ENCODE results near the gene CDC6. TPM values are rescaled to one million over a fixed set of nuclear protein-coding genes. Genes with fewer than 3 reads are reported as not detected.

The CDC6 gene
- total RNA-seq, 1 donor from 2014 or later, result 3.8 TPM

- DNase-seq (ENCODE audit: low read depth in 2 of 2), result peak; percentile 82 to 96
These were observed 53.5 kb downstream of the CDC6 start for GRCh38 chr17:40340880-40341807.

DNA sequence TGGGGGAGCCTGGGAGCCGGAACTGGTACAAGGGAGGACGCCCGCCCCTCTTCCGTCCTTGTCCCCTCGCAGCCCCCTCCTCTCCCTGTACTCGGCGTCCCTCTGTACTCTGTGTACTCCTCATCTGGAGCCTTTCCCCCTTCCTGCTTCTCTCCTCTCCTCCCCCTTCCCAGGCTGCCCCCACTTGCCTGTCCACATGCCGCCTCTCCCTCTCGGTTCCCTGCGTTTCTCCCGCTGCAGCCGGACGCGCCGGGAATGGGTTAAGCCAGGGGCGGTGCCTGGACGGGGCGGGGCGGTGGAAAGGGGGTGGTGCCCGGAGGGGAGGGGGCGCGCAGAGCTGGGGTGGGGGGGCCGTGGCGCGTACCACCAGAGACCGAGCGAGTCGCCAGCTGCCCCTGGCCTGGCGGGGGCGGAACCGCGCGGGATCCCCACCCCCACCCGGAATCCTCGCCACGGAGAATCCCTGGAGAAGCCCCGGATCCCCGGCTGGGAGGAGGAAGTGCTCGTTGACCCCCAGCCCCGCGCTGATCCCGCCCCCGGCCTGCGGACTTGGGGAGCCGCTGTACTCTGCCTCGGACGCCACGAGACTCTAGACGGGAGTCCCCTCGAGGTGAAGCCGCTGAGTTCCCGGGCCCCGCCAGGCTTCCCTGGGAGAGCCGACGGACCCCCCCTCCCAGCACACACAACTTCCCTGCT is 54.3 kb downstream of the CDC6 start:
- peak; percentile 72 to 90 for DNase-seq (ENCODE audit: low read depth in 2 of 2)

- peak in 1 of 2 donors; percentile 28 for DNase-seq (ENCODE audit: low read depth in 2 of 2)
These were observed 55.0 kb downstream of the CDC6 start for GRCh38 chr17:40342504-40343218.

DNA sequence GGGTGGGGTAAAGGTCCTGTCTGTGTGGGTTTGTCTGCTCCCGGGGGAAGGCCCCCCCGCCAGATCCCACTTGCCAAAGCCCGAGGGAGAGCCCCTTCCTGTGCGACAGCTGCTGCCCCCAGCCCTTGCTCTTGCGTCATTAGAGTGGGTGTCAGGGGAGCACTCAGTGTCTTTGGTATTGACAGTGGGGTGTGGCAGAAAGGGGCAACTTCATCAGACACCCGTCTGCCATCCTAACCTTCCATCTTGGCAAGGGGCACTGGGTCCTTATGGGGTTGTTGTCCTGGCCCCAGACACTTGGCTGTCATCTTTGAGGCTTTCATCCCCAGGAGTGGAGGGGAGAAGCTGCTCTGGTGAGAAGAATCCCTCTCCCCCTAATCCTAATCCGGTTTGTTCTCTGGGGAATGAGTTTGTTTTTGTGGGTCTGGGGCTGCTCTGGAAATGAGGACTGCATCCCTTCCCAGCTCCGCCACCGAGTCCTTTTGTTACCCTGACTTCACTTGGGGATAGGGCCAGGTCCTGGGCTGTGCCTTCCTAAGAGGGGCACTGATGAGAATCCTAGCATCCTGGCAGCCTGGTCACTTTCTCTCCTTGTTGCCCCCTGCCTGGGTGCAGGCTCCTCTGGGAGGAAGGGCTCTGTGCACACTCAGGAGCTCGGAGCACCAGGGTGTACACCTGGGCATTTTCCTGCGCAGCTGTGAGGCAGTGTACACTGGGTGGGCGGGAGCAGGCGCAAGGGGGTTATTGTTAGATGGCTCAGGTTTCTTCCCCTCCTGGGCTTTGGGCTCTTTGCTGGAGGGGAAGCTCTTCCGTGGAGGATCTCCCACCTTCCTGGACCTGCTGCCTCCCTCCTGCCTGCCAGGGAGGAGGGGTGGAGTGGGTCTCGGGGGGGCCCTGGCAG is 55.8 kb downstream of the CDC6 start:
- DNase-seq (ENCODE audit: low read depth in 2 of 2), result peak in 1 of 2 donors; percentile 36

DNA sequence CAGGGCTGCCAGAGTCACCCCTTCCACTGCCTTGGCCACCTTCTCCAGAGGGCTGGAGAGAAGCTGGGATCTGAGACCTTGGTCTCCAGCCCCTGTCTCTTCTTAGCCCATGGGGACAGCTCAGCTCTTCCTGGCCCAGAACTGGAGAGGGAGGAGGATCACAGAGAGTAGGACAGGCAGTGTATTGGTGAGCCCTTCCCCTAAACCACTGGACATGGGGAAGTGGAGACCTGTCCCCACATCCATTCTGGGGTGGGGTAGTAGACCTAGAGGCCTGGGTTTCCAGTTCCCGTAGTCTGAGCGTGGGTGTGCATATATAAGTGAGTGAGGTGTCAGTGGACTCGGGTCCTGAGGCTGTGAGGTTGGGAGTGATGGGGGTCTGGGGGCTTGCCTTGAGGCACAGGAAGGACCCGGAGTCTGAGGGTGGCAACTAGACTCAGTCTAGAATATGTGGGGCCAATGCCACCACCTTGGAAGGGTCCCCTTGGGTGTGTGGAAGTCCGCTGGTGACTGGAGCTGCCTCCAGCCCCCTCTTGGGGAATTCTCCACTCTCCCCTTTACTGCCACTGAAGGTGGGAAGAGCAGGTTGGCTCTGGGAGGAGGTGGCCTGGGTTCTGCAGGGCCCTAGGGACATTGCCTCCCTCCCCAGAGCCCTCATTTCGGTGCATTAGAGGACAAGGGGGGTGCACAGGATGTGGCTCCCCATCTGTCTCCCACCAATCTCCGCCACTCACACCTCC is 56.9 kb downstream of the CDC6 start:
- DNase-seq (ENCODE audit: low read depth in 2 of 2), result no peak

DNA sequence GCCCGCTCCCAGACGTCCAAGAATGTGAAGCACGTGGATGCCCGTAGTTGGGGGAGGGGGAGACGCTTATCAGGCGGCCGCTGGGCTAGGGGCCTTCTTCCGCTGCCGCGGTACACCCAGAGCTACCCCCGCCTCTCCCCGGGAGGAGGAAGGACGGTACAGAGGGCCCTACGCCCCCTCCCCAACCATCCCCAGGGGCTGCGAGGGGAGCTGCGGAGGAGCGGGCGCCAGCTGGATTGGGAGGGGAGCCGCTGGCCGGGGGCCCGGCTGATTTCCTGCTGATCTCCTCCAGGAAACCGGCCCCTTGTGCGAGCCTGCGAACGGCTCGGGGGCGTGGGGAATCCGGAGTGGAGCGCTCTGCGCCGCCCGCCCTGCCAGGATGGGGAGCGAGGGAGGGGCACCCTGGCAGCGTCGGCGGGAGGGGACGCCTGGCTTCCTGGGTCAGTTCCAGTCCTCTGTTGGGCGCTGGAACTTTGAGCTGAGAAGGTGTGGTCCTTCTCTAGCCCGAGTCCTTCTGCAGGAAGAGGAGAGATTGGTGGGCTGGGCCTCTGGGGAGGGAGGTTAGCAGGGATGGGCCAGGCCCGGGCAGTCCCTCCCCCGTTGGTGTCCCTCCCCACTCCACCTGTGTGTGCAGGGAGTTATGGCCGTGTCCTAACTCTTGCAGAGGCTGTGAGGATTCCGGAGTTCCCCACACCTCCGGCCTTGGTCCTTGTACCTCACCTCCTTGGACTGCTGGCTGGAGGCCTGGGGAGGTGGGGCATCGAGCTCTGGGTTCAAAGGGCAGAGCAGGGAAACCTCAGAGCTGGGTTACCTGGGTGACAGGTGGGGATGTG is 57.7 kb downstream of the CDC6 start:
- peak; percentile 63 to 67 for DNase-seq (ENCODE audit: low read depth in 2 of 2)

- peak in 1 of 2 donors; percentile 37 for DNase-seq (ENCODE audit: low read depth in 2 of 2)
These were observed 58.5 kb downstream of the CDC6 start for GRCh38 chr17:40345994-40346764.

- DNase-seq (ENCODE audit: low read depth in 2 of 2), result no peak
These were observed 59.1 kb downstream of the CDC6 start for GRCh38 chr17:40346765-40347158.

DNA sequence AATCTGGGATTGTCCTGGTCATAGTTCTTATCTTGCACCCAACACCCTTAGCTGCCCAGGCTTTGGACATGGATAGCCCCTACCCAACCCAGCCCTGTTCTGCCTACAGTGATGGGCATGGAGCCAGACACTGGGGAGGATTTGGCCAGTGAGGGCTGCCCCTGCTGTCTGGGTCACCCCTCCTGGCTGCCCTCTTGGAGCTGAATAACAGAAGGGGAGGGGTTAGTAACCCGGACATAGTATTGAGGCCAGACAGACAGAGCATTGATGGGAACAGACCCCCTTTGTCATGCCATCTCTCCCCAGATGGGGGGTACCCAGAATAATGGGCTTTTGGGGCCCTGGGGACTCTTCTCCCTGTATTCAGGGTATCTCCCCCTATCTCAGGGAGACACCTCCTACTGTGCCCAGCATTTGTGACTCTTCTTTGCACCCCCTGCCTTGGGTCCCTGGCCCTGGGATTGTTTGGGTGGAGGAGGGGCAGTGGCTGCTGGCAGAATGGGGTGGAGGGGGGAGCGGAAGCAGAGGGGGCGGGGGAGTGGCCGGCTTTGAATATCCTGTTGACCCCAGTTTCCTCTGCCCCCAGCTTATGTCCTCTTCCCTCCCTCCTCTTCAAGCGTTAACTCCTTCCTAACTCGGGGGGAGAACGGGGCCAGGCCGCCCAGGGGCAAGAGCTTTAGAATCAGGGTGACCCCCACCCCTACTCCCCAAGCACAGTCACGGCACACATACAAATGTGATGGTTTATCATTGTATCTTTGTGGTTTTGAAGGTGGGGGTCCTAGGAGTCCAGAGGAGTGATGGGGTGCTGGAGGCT is 59.8 kb downstream of the CDC6 start:
- DNase-seq (ENCODE audit: low read depth in 2 of 2), result peak; percentile 35 to 72

- DNase-seq (ENCODE audit: low read depth in 2 of 2), result peak in 1 of 2 donors; percentile 29
These were observed 60.4 kb downstream of the CDC6 start for GRCh38 chr17:40348136-40348504.

GRCh38 chr17:40348562-40349476 is 61.1 kb downstream of the CDC6 start:
- peak in 1 of 2 donors; percentile 50 for DNase-seq (ENCODE audit: low read depth in 2 of 2)

- no peak for DNase-seq (ENCODE audit: low read depth in 2 of 2)
These were observed 61.8 kb downstream of the CDC6 start for GRCh38 chr17:40349477-40349894.

DNA sequence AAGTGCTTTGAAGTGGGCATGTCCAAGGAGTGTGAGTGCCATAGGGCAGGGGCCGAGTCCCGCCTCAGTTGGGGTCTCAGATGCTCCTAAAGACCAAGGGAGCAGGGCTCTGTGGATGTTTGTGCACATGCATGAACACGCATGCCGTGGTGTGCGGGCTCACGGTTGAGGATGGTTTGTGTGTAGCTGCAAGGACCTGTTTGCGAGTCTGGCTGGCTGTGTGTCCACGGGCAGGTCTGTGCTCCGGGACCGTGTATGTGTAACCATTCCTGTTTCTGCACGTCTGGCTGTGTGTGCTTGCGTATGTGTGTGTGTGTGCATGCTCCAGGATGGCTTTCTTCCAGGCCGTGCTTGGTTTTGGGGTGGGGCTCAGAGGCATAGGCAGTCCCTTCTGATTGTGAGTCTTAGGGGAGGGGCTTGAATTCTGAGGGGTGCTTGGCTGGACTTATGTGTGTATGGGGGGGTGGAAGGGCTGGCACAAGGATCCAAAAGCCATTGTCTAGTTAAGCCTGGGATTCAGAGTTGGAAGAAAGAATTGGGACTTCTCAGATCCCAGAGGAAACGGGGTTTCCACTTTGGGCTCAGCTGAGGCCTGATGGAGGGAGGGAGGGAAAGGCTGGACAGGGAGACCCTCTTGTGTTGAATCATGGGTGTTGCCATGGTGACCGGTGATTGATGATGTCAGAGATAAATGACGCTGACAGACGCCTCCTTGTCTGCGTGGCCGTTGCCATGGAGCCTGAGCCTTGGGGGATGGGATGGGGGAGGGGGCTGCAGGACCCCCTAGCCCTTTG is 62.4 kb downstream of the CDC6 start:
- DNase-seq (ENCODE audit: low read depth in 2 of 2), result peak; percentile 54 to 59

- no peak for DNase-seq (ENCODE audit: low read depth in 2 of 2)
These were observed 63.1 kb downstream of the CDC6 start for GRCh38 chr17:40350689-40351358.

All from lung microvascular endothelial cell (primary cell).